HG02970 (cell line): ENCODE results near the gene ARHGEF6.
"Not testable (repeated sequence)": the region's sequence is repeated elsewhere in the genome, so short reads cannot be mapped to it uniquely, and the experiment has no call there.

ENCODE experiments used
- ATAC-seq: cut with Tn5 transposase; IDR thresholded peaks from one replicate; pipeline ENCODE4 v1.9.1; 2021; ENCODE audit warnings: mild to moderate bottlenecking, moderate library complexity, moderate number of reproducible peaks; ENCODE audit not compliant: unreplicated experiment, low FRiP score

Gene ARHGEF6

GRCh38 chrX:136783159-136783558 lies 2.4 kb upstream of the ARHGEF6 start:
- ATAC-seq: no peak

DNA sequence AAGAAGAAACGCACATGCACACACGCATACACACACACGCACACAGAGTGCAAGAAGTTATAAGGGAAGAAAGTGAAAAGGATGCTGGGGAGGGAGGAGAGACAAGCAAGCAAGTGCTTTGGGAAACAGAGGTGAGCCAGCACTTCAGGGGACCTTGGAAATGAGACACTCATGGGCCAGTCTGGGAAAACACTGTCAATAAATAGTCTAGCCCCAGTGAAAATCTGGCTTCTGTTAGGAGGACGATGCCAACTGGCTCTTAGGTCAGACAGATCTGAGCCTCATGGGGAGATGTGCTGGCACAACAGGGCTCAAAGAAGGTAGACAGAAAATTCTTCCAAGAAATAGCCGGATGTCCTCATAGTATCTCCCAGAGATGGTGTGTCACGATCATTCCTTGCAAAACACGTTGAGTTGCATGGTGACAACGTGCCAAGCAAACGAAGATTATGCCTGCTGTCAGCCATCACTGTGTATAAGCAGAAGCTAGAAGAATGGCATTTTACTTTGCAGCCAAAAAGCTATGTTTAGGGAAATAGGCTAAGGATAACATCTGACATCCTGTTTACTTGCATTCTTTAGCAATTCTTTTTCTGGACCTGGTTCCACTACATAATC lies 557 bp upstream of the ARHGEF6 start:
- ATAC-seq: no peak

GRCh38 chrX:136780241-136780640 lies 491 bp downstream of the ARHGEF6 start:
- no peak for ATAC-seq

- ATAC-seq: no peak
Measured at GRCh38 chrX:136779346-136779781, 1.4 kb downstream of the ARHGEF6 start.

GRCh38 chrX:136778916-136779315 lies 1.8 kb downstream of the ARHGEF6 start:
- no peak for ATAC-seq

DNA sequence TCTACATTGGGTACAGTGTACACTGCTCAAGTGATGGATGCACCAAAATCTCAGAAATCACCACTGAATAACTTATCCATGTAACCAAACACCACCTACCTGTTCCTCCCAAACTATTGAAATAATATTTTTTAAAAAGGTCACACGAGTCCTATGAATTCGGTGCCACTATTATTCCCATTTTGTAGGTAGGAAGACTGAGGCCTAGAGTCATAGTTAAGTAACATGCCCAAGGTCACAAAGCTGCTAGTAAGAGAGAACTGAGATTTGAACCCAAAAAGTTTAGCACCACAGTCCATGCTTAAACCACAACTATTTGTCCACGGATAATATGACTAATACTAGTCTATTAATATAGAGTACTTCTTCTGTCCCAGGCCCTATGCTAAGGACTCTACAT lies 2.7 kb downstream of the ARHGEF6 start:
- ATAC-seq: no peak

DNA sequence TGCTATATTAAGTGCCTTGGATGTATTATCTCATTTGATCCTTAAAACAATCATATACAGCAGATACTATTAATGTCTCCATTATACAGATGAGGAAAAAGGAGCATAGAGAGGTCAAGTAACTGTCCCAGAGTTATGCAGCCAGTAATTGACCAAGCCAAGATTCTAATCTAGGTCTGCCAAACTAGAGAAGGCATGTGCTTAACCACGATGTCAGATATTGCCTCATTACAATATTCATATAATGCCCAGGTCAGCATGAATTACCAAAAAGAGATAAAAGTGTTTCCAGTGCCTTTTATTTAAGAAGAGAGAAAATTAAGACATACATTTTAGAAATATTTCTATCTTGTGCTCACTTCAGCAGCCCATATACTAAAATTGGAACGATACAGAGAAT lies 7.1 kb downstream of the ARHGEF6 start:
- no peak for ATAC-seq

- not testable (repeated sequence) for ATAC-seq
Measured at GRCh38 chrX:136771869-136772268, 8.9 kb downstream of the ARHGEF6 start.

GRCh38 chrX:136768469-136769084 lies 12.2 kb downstream of the ARHGEF6 start:
- no peak for ATAC-seq

GRCh38 chrX:136767104-136767941 lies 13.4 kb downstream of the ARHGEF6 start:
- ATAC-seq: peak; percentile 41

- no peak for ATAC-seq
Measured at GRCh38 chrX:136766785-136767103, 14.0 kb downstream of the ARHGEF6 start.

DNA sequence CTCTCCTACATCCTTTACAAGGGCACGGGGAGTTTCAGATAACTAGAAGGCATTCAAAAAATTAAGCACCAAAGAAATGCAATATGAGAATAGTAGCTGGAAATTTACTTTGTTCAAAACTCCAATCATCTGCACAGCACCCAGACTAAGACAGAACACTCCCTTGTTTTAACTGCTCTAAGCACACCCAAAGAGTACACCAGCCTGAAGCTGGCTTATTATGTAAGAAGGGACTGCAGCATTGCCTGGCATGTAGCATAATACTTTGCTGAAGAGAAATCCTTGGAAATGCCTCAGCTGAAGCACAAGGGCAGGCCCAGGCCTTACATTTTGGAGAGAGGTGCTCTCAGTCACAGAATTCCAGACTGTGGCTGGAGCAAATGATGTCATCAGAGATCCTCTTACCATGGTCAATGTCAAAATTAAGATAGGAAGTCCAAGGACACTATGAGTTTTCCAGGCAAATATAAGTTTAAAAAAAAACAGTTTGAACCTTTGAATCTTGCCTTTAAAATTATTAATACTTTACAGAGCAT lies 14.8 kb downstream of the ARHGEF6 start:
- ATAC-seq: no peak

DNA sequence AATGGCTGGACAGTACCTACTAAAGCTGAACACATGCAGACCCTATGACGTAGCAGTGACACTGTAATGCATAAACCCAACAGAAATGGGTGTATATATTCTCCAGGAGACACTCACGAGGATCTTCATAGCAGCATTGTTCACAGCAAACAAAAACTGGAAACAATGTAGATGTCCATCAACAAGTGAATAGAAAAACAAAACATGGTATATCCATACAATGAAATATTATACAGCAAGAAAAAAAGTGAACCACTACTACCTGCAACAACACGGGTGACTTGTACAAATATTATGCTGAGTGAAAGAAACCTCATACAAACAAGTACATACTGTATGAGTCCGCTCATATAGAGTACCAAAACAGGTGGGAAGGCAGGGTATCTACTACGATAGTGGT lies 16.5 kb downstream of the ARHGEF6 start:
- no peak for ATAC-seq

DNA sequence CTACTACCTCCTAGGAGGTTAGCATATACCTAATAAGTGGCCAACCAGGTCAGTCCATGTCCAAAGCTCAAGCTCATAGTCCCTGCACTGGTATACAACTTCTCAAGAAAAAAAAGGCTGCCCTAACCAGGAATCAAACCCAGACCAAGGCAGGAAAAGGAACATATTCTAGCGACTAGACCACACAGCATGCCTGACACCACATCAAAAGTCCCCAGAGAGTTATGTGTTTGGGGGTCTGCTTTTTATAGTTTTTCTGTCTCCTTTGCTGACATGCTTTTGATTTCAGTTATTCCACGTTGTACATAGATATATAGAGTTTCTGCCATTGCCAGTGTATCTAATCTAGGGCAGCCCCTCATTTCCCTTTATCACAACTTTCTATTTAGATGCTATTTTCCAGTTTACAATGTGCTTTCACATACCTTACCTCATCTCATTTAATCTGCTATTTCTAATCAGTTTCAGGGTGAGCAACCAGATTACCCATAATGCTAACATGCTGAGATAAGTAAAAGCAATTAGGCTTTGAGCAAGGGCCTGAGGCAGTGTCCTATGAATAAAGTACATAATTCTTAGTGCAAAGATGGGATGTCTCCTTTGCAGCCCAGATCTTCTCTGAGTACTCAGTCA lies 17.8 kb downstream of the ARHGEF6 start:
- ATAC-seq: no peak

- ATAC-seq: no peak
Measured at GRCh38 chrX:136761421-136761820, 19.3 kb downstream of the ARHGEF6 start.

DNA sequence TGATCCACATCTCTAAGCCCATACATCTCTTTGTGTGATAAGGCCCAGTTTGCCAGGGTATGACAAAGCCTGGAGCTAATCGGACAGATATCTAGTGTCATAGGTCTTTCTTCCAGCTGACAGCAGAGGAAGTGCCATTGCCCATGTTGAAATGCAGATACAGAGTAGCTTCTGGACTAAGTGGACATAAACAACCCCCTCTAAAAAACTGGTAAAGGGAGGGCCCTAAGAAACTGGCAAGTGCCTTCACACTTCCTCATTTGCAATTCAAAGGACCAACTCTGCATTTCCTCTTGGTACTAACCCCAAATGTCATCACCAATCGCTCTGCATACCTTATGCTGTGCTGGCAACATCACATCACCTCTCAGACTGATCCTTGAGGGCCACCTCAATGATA lies 20.8 kb downstream of the ARHGEF6 start:
- ATAC-seq: no peak

- no peak for ATAC-seq
Measured at GRCh38 chrX:136755411-136755810, 25.3 kb downstream of the ARHGEF6 start.

- no peak for ATAC-seq
Measured at GRCh38 chrX:136754651-136755050, 26.1 kb downstream of the ARHGEF6 start.

- ATAC-seq: no peak
Measured at GRCh38 chrX:136752796-136753195, 27.9 kb downstream of the ARHGEF6 start.

GRCh38 chrX:136752346-136752745 lies 28.4 kb downstream of the ARHGEF6 start:
- no peak for ATAC-seq

DNA sequence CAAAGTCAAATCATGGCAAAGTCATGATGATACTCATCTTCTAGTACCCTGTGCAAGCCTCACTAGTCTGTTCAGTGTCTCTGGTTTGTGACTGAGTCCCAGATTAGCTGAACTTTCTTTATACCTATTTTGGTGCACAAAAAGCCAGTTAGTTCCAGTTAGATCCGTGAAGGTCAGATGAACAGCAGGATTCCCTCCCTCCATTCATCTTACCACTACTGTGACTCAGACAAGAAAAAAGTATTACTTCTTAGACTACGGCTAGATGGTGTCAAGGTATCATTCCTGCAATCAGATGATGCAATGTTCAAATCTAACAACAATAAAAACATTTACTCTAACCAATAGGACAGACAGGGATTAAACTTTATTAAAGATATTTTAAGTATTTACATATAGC lies 30.4 kb downstream of the ARHGEF6 start:
- ATAC-seq: no peak
